ENCODE data around the gene RAB5IF. TPM values are rescaled to one million over a fixed set of nuclear protein-coding genes. Genes with fewer than 3 reads are reported as not detected.

The RAB5IF gene
- total and polyA plus RNA-seq, 10 of the 15 experiments (the other 5 are each of a cell fraction or from before 2014, with no cell fraction given): 19.4 to 246 (median 92.0) TPM

DNA sequence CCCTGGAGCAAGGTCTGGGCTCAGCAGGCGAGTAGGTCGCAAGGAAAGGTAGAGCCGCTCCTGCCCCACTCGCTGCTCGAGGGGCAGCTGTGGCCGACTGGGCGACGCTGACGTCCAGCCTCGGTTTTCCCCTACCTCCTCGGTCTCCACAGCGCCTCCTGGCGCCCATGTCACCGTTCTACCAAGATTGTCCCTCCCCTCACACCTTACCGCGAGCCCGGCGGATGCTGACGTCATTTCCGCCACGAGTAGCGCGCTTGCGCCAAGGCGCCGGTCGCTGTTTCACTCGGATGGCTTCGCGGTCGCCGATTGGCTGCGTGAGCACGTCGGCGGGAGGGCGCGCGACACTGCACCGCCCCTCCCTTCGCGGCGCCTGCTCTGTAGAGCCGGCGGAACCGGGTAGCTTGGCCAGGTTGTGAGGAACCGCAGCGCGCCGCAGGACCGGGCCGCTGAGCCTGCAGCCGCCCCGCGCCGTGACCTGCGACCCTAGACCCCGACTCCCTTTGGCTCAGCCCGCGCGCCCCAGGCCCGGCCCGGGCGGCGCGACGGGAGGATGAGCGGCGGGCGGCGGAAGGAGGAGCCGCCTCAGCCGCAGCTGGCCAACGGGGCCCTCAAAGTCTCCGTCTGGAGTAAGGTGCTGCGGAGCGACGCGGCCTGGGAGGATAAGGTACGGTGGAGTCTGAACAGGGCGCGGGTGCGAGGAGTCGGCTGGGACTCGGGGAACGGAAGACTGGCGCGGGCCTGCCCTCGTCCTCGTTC lies at the start of gene RAB5IF (continued):
- TF ChIP-seq, protein P1, sequence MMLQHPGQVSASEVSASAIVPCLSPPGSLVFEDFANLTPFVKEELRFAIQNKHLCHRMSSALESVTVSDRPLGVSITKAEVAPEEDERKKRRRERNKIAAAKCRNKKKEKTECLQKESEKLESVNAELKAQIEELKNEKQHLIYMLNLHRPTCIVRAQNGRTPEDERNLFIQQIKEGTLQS (IDR thresholded peaks at IDR 0.05; ENCODE audit: borderline replicate concordance, extremely low read depth, low read depth, low read length): no peak
- TF ChIP-seq, protein P2, sequence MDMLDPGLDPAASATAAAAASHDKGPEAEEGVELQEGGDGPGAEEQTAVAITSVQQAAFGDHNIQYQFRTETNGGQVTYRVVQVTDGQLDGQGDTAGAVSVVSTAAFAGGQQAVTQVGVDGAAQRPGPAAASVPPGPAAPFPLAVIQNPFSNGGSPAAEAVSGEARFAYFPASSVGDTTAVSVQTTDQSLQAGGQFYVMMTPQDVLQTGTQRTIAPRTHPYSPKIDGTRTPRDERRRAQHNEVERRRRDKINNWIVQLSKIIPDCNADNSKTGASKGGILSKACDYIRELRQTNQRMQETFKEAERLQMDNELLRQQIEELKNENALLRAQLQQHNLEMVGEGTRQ (IDR thresholded peaks at IDR 0.05; ENCODE audit: borderline replicate concordance, low read depth, low read length): no peak
- TF ChIP-seq EP300 (IDR thresholded peaks at IDR 0.05; ENCODE audit: borderline replicate concordance in 1 of 2, control insufficient read depth in 1 of 2, low read depth in 2 of 2, low read length in 2 of 2) (peak in 1 of 2 experiments; percentile 54; a peak in 1 of 4 replicates), EED (IDR thresholded peaks at IDR 0.05; ENCODE audit: low read depth) (no peak), SMC3 (IDR thresholded peaks at IDR 0.05; ENCODE audit: borderline replicate concordance, low read length) (peak; percentile 81), HDAC2 (IDR thresholded peaks at IDR 0.05) (no peak), BRCA1 (IDR thresholded peaks at IDR 0.05; ENCODE audit: low read depth, low read length) (no peak), NR2F1 (conservative IDR thresholded peaks at IDR 0.05) (peak; percentile 70), POLR2AphosphoS5 (IDR thresholded peaks at IDR 0.05; ENCODE audit: low read length) (peak; percentile 96), JUND (IDR thresholded peaks at IDR 0.05; ENCODE audit: low read depth, low read length) (peak; percentile 84), CREB1 (IDR thresholded peaks at IDR 0.05; ENCODE audit: low read depth) (peak; percentile 96), RB1 (IDR thresholded peaks at IDR 0.05; ENCODE audit: borderline replicate concordance) (no peak; the same call in 1 of the 2 replicates), NFYB (IDR thresholded peaks at IDR 0.05; ENCODE audit: insufficient read depth, low read depth, low read length) (peak; percentile 70; the same call in 1 of the 2 replicates), RBBP5 (conservative IDR thresholded peaks at IDR 0.05) (no peak), IRF4 (IDR thresholded peaks at IDR 0.05; ENCODE audit: low read depth, low read length) (no peak), BACH1 (IDR thresholded peaks at IDR 0.05; ENCODE audit: borderline replicate concordance) (peak; percentile 60), SPI1 (IDR thresholded peaks at IDR 0.05; ENCODE audit: borderline replicate concordance, insufficient read depth, low read depth, low read length) (peak; percentile 55; the same call in 1 of the 2 replicates), NFYA (IDR thresholded peaks at IDR 0.05; ENCODE audit: borderline replicate concordance, low read depth, low read length) (no peak)
- TF ChIP-seq, protein P3, sequence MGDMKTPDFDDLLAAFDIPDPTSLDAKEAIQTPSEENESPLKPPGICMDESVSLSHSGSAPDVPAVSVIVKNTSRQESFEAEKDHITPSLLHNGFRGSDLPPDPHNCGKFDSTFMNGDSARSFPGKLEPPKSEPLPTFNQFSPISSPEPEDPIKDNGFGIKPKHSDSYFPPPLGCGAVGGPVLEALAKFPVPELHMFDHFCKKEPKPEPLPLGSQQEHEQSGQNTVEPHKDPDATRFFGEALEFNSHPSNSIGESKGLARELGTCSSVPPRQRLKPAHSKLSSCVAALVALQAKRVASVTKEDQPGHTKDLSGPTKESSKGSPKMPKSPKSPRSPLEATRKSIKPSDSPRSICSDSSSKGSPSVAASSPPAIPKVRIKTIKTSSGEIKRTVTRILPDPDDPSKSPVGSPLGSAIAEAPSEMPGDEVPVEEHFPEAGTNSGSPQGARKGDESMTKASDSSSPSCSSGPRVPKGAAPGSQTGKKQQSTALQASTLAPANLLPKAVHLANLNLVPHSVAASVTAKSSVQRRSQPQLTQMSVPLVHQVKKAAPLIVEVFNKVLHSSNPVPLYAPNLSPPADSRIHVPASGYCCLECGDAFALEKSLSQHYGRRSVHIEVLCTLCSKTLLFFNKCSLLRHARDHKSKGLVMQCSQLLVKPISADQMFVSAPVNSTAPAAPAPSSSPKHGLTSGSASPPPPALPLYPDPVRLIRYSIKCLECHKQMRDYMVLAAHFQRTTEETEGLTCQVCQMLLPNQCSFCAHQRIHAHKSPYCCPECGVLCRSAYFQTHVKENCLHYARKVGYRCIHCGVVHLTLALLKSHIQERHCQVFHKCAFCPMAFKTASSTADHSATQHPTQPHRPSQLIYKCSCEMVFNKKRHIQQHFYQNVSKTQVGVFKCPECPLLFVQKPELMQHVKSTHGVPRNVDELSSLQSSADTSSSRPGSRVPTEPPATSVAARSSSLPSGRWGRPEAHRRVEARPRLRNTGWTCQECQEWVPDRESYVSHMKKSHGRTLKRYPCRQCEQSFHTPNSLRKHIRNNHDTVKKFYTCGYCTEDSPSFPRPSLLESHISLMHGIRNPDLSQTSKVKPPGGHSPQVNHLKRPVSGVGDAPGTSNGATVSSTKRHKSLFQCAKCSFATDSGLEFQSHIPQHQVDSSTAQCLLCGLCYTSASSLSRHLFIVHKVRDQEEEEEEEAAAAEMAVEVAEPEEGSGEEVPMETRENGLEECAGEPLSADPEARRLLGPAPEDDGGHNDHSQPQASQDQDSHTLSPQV (IDR thresholded peaks at IDR 0.05): peak; percentile 27; the same call in 1 of the 2 replicates
- TF ChIP-seq, protein P4, sequence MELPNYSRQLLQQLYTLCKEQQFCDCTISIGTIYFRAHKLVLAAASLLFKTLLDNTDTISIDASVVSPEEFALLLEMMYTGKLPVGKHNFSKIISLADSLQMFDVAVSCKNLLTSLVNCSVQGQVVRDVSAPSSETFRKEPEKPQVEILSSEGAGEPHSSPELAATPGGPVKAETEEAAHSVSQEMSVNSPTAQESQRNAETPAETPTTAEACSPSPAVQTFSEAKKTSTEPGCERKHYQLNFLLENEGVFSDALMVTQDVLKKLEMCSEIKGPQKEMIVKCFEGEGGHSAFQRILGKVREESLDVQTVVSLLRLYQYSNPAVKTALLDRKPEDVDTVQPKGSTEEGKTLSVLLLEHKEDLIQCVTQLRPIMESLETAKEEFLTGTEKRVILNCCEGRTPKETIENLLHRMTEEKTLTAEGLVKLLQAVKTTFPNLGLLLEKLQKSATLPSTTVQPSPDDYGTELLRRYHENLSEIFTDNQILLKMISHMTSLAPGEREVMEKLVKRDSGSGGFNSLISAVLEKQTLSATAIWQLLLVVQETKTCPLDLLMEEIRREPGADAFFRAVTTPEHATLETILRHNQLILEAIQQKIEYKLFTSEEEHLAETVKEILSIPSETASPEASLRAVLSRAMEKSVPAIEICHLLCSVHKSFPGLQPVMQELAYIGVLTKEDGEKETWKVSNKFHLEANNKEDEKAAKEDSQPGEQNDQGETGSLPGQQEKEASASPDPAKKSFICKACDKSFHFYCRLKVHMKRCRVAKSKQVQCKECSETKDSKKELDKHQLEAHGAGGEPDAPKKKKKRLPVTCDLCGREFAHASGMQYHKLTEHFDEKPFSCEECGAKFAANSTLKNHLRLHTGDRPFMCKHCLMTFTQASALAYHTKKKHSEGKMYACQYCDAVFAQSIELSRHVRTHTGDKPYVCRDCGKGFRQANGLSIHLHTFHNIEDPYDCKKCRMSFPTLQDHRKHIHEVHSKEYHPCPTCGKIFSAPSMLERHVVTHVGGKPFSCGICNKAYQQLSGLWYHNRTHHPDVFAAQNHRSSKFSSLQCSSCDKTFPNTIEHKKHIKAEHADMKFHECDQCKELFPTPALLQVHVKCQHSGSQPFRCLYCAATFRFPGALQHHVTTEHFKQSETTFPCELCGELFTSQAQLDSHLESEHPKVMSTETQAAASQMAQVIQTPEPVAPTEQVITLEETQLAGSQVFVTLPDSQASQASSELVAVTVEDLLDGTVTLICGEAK (IDR thresholded peaks at IDR 0.05; ENCODE audit: borderline replicate concordance): peak; percentile 89

Measured in GM12878 (cell line).